Measurements from ENCODE around the gene CPNE5.
"Not testable (repeated sequence)": the region's sequence is repeated elsewhere in the genome, so short reads cannot be mapped to it uniquely, and the experiment has no call there.

Gene CPNE5

GRCh38 chr6:36740818-36741179 lies 98.4 kb downstream of the CPNE5 start:
- in situ Hi-C loops (cut with HindIII; ENCODE audit: low pct_ligation_motif_present, low pct_unique_long_range_greater_than_20kb, low sequenced_read_pairs), result no loop called here
- DNase-seq, result no peak

GRCh38 chr6:36739947-36740817 lies 99.1 kb downstream of the CPNE5 start:
- in situ Hi-C loops (cut with HindIII; ENCODE audit: low pct_ligation_motif_present, low pct_unique_long_range_greater_than_20kb, low sequenced_read_pairs), result no loop called here
- no peak for DNase-seq

- no peak for DNase-seq
- in situ Hi-C loops (cut with HindIII; ENCODE audit: low pct_ligation_motif_present, low pct_unique_long_range_greater_than_20kb, low sequenced_read_pairs), result no loop called here
These were observed 101.1 kb downstream of the CPNE5 start for GRCh38 chr6:36738108-36738507.

- in situ Hi-C loops (cut with HindIII; ENCODE audit: low pct_ligation_motif_present, low pct_unique_long_range_greater_than_20kb, low sequenced_read_pairs), result no loop called here
- no peak for DNase-seq
These were observed 102.0 kb downstream of the CPNE5 start for GRCh38 chr6:36737043-36737785.

- no peak for DNase-seq
- in situ Hi-C loops (cut with HindIII; ENCODE audit: low pct_ligation_motif_present, low pct_unique_long_range_greater_than_20kb, low sequenced_read_pairs), result no loop called here
These were observed 103.9 kb downstream of the CPNE5 start for GRCh38 chr6:36735110-36736071.

- in situ Hi-C loops (cut with HindIII; ENCODE audit: low pct_ligation_motif_present, low pct_unique_long_range_greater_than_20kb, low sequenced_read_pairs), result no loop called here
- DNase-seq, result no peak
These were observed 104.7 kb downstream of the CPNE5 start for GRCh38 chr6:36734486-36735060.

- in situ Hi-C loops (cut with HindIII; ENCODE audit: low pct_ligation_motif_present, low pct_unique_long_range_greater_than_20kb, low sequenced_read_pairs), result no loop called here
- DNase-seq, result no peak
These were observed 105.9 kb downstream of the CPNE5 start for GRCh38 chr6:36733300-36733699.

- no peak for DNase-seq
- in situ Hi-C loops (cut with HindIII; ENCODE audit: low pct_ligation_motif_present, low pct_unique_long_range_greater_than_20kb, low sequenced_read_pairs), result no loop called here
These were observed 107.5 kb downstream of the CPNE5 start for GRCh38 chr6:36731622-36732310.

GRCh38 chr6:36730424-36731380 lies 108.5 kb downstream of the CPNE5 start:
- in situ Hi-C loops (cut with HindIII; ENCODE audit: low pct_ligation_motif_present, low pct_unique_long_range_greater_than_20kb, low sequenced_read_pairs), result no loop called here
- DNase-seq, result no peak

- in situ Hi-C loops (cut with HindIII; ENCODE audit: low pct_ligation_motif_present, low pct_unique_long_range_greater_than_20kb, low sequenced_read_pairs), result no loop called here
- no peak for DNase-seq
These were observed 110.1 kb downstream of the CPNE5 start for GRCh38 chr6:36729161-36729524.

GRCh38 chr6:36728289-36729160 lies 110.7 kb downstream of the CPNE5 start:
- in situ Hi-C loops (cut with HindIII; ENCODE audit: low pct_ligation_motif_present, low pct_unique_long_range_greater_than_20kb, low sequenced_read_pairs), result no loop called here
- DNase-seq, result no peak

GRCh38 chr6:36727505-36728021 lies 111.7 kb downstream of the CPNE5 start:
- DNase-seq, result peak; percentile 2
- in situ Hi-C loops (cut with HindIII; ENCODE audit: low pct_ligation_motif_present, low pct_unique_long_range_greater_than_20kb, low sequenced_read_pairs), result no loop called here

GRCh38 chr6:36725581-36725980 lies 113.7 kb downstream of the CPNE5 start:
- DNase-seq, result no peak
- in situ Hi-C loops (cut with HindIII; ENCODE audit: low pct_ligation_motif_present, low pct_unique_long_range_greater_than_20kb, low sequenced_read_pairs), result no loop called here

GRCh38 chr6:36724514-36725390 lies 114.5 kb downstream of the CPNE5 start:
- DNase-seq, result peak; percentile 67
- in situ Hi-C loops (cut with HindIII; ENCODE audit: low pct_ligation_motif_present, low pct_unique_long_range_greater_than_20kb, low sequenced_read_pairs), result loop anchor here (25.0 kb wide), 1 partner anchor 112 kb away; no protein-coding TSS in a partner anchor

GRCh38 chr6:36723992-36724391 lies 115.3 kb downstream of the CPNE5 start:
- DNase-seq, result not testable (repeated sequence)
- in situ Hi-C loops (cut with HindIII; ENCODE audit: low pct_ligation_motif_present, low pct_unique_long_range_greater_than_20kb, low sequenced_read_pairs), result loop anchor here (25.0 kb wide), 1 partner anchor 112 kb away; no protein-coding TSS in a partner anchor
